Ascending aorta (tissue), 2 donors: ENCODE measurements around the gene MYO1D. TPM values are rescaled to one million over a fixed set of nuclear protein-coding genes. Genes with fewer than 3 reads are reported as not detected.
A peak's percentile ranks its signal among the peaks of the same experiment; 100 is the strongest.

Experiments used
- DNase-seq, 2 donors: peaks; one replicate each; pipeline ENCODE4 v3.0.0-alpha.2; 2019; ENCODE audit warnings: low spot score in 2 of 2
- H3K27ac ChIP-seq, 2 donors: fragments of 200-600 bp; sonication (generic); one replicate each; pipeline ENCODE4 v1.5.1; 2016 to 2017; ENCODE audit warnings: mild to moderate bottlenecking in 1 of 2
- H3K27me3 ChIP-seq: fragments of 200-600 bp; sonication (generic); one replicate; pipeline ENCODE4 v1.5.1; 2017
- H3K36me3 ChIP-seq, 2 donors: fragments of 200-600 bp; sonication (generic); one replicate each; pipeline ENCODE4 v1.5.1; 2016
- H3K4me1 ChIP-seq, 2 donors: fragments of 200-600 bp; sonication (generic); one replicate each; pipeline ENCODE4 v1.5.1; 2016 to 2017; ENCODE audit warnings: mild to moderate bottlenecking in 1 of 2
- H3K4me3 ChIP-seq, 2 donors: fragments of 200-600 bp; sonication (generic); one replicate each; pipeline ENCODE4 v1.5.1; 2016 to 2017; ENCODE audit warnings: mild to moderate bottlenecking in 1 of 2
- H3K9me3 ChIP-seq, 2 donors: fragments of 200-600 bp; sonication (generic); one replicate each; pipeline ENCODE4 v1.5.1; 2016
- CTCF ChIP-seq, 3 experiments: fragments of 200-600 bp in 2 of 3; fragments of 450-650 bp in 1 of 3; sonication (generic) in 2 of 3; IDR thresholded peaks; one replicate each; pipeline ENCODE4 v1.5.1; 2016 to 2019; ENCODE audit warnings: antibody characterized with exemption in 3 of 3, mild to moderate bottlenecking in 1 of 3, moderate library complexity in 1 of 3
- intact Hi-C: fragments of 100-400 bp; cut with DNase I; formaldehyde crosslinking; loops from one replicate; pipeline ENCODE4 v1.15.1; 2023
- total RNA-seq: library from RNA; depleted of rRNA; stranded (reverse); fragments of >200 nt; gene quantifications from one replicate; pipeline ENCODE4 v1.1.0, GENCODE V29; 2016

MYO1D gene
- total RNA-seq, 1 donor from 2014 or later: 105 TPM

DNA sequence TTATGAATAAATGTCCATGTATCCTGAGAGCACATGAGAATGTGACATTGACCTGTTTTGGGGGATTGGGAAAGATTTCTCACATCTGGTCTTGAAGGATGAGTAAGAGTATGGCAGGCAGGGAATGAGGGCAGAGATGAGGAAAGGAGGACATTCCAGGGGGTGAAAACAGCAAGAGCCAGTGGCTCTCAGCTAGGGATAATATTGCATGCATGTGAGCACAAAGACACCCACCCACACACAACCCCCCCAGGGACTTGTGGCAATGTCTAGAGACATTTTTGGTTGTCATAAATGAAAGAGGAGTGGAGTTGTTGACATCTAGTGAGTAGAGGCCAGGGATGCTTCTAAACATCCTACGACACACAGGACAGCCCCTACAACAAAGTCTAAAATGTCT lies 6.0 kb downstream of the MYO1D start:
- no peak for TF ChIP-seq CTCF (IDR thresholded peaks at IDR 0.05)
- DNase-seq: peak in 1 of 2 donors; percentile 72
- peaks cover 15 to 68% of the 10 kb centered on the region in 2 donors for H3K4me1 ChIP-seq
- intact Hi-C loops: loop anchor here (10.0 kb wide), 1 partner anchor 216 kb away; no protein-coding TSS in a partner anchor
- no peaks in the 10 kb centered on the region for H3K36me3 ChIP-seq
- peak overlapping the region; percentile 58 to 85 for H3K27ac ChIP-seq
- H3K27me3 ChIP-seq: no peaks in the 10 kb centered on the region
- no peaks in the 10 kb centered on the region for H3K9me3 ChIP-seq
- H3K4me3 ChIP-seq: peak overlapping the region in 1 of 2 donors; percentile 22

DNA sequence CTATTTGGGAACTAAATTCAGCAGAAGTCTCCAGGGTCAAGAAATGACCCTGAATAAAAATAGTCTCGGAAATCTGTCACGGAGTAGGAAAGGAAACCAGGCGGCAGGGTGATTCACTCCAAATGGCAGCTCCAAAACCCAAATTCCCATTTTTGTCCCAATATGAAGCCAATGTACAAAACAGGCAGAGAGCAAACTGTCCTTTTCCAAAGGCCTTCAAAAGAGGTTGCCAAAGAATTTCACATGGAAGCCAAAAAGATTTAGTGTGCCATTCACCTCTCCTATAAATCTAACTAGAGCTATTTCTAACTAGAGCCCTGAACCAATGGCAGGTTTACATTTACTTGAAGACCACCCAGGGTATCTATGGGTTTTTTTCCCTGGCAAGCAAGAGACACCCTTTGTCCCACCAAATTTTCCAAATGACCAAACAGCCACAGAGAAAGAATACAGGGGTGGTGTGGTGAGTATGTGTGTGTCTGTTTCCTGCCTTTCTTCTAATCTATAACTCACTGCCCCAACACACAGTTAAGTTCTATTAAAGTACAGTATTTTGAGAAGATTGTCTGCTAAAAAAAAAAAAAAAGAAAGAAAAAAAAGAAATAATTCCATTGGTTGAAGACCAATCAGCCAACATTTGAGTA lies 6.8 kb downstream of the MYO1D start:
- Histone ChIP-seq H3K9me3 (no peaks in the 10 kb centered on the region), H3K27ac (peak overlapping the region; percentile 58 to 85), H3K27me3 (no peaks in the 10 kb centered on the region), H3K4me3 (peak overlapping the region in 1 of 2 donors; percentile 1), H3K4me1 (peaks cover 15 to 75% of the 10 kb centered on the region in 2 donors), H3K36me3 (no peaks in the 10 kb centered on the region)
- no peak for TF ChIP-seq CTCF (IDR thresholded peaks at IDR 0.05)
- DNase-seq: peak in 1 of 2 donors; percentile 75
- intact Hi-C loops: loop anchor here (10.0 kb wide), 1 partner anchor 215 kb away; no protein-coding TSS in a partner anchor

- peaks cover 15 to 76% of the 10 kb centered on the region in 2 donors for H3K4me1 ChIP-seq
- H3K27me3 ChIP-seq: no peaks in the 10 kb centered on the region
- H3K36me3 ChIP-seq: no peaks in the 10 kb centered on the region
- intact Hi-C loops: loop anchor here (10.0 kb wide), 1 partner anchor 215 kb away; no protein-coding TSS in a partner anchor
- peak overlapping the region in 1 of 2 donors; percentile 1 for H3K4me3 ChIP-seq
- peak in 1 of 2 donors; percentile 69 for DNase-seq
- no peak for TF ChIP-seq CTCF (IDR thresholded peaks at IDR 0.05)
- H3K9me3 ChIP-seq: no peaks in the 10 kb centered on the region
- H3K27ac ChIP-seq: peak overlapping the region; percentile 58 to 85
Observed at GRCh38 chr17:32869345-32870026, 7.4 kb downstream of the MYO1D start.

DNA sequence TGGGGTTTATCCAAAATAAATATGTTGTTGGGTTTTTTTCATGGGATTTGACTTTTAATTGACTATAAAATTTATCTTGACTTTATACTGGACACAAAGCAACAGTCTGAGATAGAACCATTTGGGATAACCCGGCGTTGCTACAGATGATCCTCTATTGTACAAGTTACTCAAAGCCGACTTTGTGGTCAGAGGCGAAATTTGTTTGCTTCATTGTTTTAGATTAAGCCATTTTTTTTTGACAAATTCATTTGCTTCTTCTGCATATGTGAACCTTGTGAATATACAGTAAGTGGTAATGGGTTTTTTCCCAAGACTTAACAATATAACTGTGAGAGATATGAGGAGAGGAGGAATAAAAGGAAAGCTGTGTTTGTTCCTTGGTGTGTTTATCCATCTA lies 11.8 kb downstream of the MYO1D start:
- H3K36me3 ChIP-seq: no peaks in the 10 kb centered on the region
- H3K27me3 ChIP-seq: no peaks in the 10 kb centered on the region
- intact Hi-C loops: no loop called here
- DNase-seq: no peak
- no peak for TF ChIP-seq CTCF (IDR thresholded peaks at IDR 0.05)
- H3K27ac ChIP-seq: peak overlapping the region; percentile 58 to 85
- peaks cover 8 to 74% of the 10 kb centered on the region in 2 donors for H3K4me1 ChIP-seq
- H3K9me3 ChIP-seq: no peaks in the 10 kb centered on the region
- H3K4me3 ChIP-seq: no peak overlapping the region

GRCh38 chr17:32863559-32863958 lies 13.4 kb downstream of the MYO1D start:
- Histone ChIP-seq H3K4me3 (no peak overlapping the region), H3K27ac (peak overlapping the region in 1 of 2 donors; percentile 1), H3K9me3 (no peaks in the 10 kb centered on the region), H3K4me1 (peaks cover 6 to 68% of the 10 kb centered on the region in 2 donors), H3K36me3 (no peaks in the 10 kb centered on the region), H3K27me3 (no peaks in the 10 kb centered on the region)
- DNase-seq: no peak
- intact Hi-C loops: no loop called here
- no peak for TF ChIP-seq CTCF (IDR thresholded peaks at IDR 0.05)
